Activated T-helper 2 cell treated with anti-CD3 and anti-CD28 coated beads, Interferon-gamma antibody, Interleukin-2, Interleukin-4, amounts not matched to agents 10 μg/mL and 5 μg/mL and 100 μg/mL, durations not matched to agents 14 hours and 24 hours and 36 hours (primary cell): ENCODE measurements around the gene SLC4A2. TPM values are rescaled to one million over a fixed set of nuclear protein-coding genes. Genes with fewer than 3 reads are reported as not detected.

Experiments
- DNase-seq: peaks from one replicate; pipeline ENCODE4 v3.0.0; 2021; ENCODE audit warnings: low spot score
- H3K27ac Mint-ChIP-seq: one replicate; pipeline ENCODE4 v1.8.0; 2021; ENCODE audit warnings: mixed read lengths
- H3K27me3 Mint-ChIP-seq: one replicate; pipeline ENCODE4 v1.8.0; 2021; ENCODE audit warnings: low read depth, mixed read lengths
- H3K36me3 Mint-ChIP-seq: one replicate; pipeline ENCODE4 v1.8.0; 2021; ENCODE audit warnings: low read depth, mixed read lengths
- H3K4me1 Mint-ChIP-seq: one replicate; pipeline ENCODE4 v1.8.0; 2021; ENCODE audit warnings: low read depth, mixed read lengths
- H3K4me3 Mint-ChIP-seq: one replicate; pipeline ENCODE4 v1.8.0; 2021; ENCODE audit warnings: low read depth, mild to moderate bottlenecking, moderate library complexity, mixed read lengths
- H3K9me3 Mint-ChIP-seq: one replicate; pipeline ENCODE4 v1.8.0; 2021; ENCODE audit warnings: mixed read lengths
- intact Hi-C: fragments of 100-400 bp; cut with micrococcal nuclease; formaldehyde crosslinking; loops from one replicate; pipeline ENCODE4 v1.15.1; 2023
- total RNA-seq: library from RNA; stranded (reverse); gene quantifications from 2 replicates; pipeline ENCODE4 v1.2.3, GENCODE V29; 2022

SLC4A2 gene
- total RNA-seq, 1 donor from 2014 or later: 109 TPM

- no peak for DNase-seq
- Mint-ChIP-seq H3K4me1 (no peaks in the 10 kb centered on the region), H3K9me3 (no peaks in the 10 kb centered on the region), H3K27me3 (no peaks in the 10 kb centered on the region), H3K4me3 (no peak overlapping the region), H3K27ac (no peak overlapping the region), H3K36me3 (peaks cover 9% of the 10 kb centered on the region)
- intact Hi-C loops: no loop called here
Observed at GRCh38 chr7:151125846-151126481, 66.6 kb downstream of the SLC4A2 start.

Other genes starting within 250 kb of the SLC4A2 start
- 0.16 TPM in 1 of 2 replicates, not detected in the other for gene AOC1, start 207.1 kb upstream of the SLC4A2 start, total RNA-seq
- gene KCNH2, start 81.3 kb upstream of the SLC4A2 start, total RNA-seq: 0.30 and 0.41 TPM in 2 replicates
- gene NOS3, start 68.6 kb upstream of the SLC4A2 start, total RNA-seq: 9.8 TPM in 2 replicates
- gene ATG9B, start 35.1 kb upstream of the SLC4A2 start, total RNA-seq: 5.0 and 6.4 TPM in 2 replicates
- gene ABCB8, start 31.1 kb upstream of the SLC4A2 start, total RNA-seq: 59.5 and 59.6 TPM in 2 replicates
- 3.3 and 4.0 TPM in 2 replicates for gene ASIC3, start 11.1 kb upstream of the SLC4A2 start, total RNA-seq
- 24.1 and 25.7 TPM in 2 replicates for gene CDK5, start 1.7 kb upstream of the SLC4A2 start, total RNA-seq
- 83.2 and 85.2 TPM in 2 replicates for gene FASTK, start 21.2 kb downstream of the SLC4A2 start, total RNA-seq
- 57.4 and 60.8 TPM in 2 replicates for gene TMUB1, start 23.9 kb downstream of the SLC4A2 start, total RNA-seq
- 62.5 and 64.4 TPM in 2 replicates for gene AGAP3, start 26.9 kb downstream of the SLC4A2 start, total RNA-seq
- gene GBX1, start 108.1 kb downstream of the SLC4A2 start, total RNA-seq: not detected in 2 replicates
- gene ASB10, start 127.7 kb downstream of the SLC4A2 start, total RNA-seq: not detected in 2 replicates
- not detected in 2 replicates for gene H2BK1, start 150.9 kb downstream of the SLC4A2 start, total RNA-seq
- gene ABCF2, start 167.6 kb downstream of the SLC4A2 start, total RNA-seq: 63.4 and 69.2 TPM in 2 replicates
- 43.8 and 46.0 TPM in 2 replicates for gene CHPF2, start 172.9 kb downstream of the SLC4A2 start, total RNA-seq
- gene SMARCD3, start 189.1 kb downstream of the SLC4A2 start, total RNA-seq: 2.9 and 3.3 TPM in 2 replicates